ENCODE results near the gene RARA. TPM values are rescaled to one million over a fixed set of nuclear protein-coding genes. Genes with fewer than 3 reads are reported as not detected.

The RARA gene
- total and polyA plus RNA-seq, 2 of the 4 experiments (the other 2 are of a cell fraction) = 9.0 to 12.7 TPM

DNA sequence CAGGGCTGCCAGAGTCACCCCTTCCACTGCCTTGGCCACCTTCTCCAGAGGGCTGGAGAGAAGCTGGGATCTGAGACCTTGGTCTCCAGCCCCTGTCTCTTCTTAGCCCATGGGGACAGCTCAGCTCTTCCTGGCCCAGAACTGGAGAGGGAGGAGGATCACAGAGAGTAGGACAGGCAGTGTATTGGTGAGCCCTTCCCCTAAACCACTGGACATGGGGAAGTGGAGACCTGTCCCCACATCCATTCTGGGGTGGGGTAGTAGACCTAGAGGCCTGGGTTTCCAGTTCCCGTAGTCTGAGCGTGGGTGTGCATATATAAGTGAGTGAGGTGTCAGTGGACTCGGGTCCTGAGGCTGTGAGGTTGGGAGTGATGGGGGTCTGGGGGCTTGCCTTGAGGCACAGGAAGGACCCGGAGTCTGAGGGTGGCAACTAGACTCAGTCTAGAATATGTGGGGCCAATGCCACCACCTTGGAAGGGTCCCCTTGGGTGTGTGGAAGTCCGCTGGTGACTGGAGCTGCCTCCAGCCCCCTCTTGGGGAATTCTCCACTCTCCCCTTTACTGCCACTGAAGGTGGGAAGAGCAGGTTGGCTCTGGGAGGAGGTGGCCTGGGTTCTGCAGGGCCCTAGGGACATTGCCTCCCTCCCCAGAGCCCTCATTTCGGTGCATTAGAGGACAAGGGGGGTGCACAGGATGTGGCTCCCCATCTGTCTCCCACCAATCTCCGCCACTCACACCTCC is 35.6 kb downstream of the RARA start:
- Histone ChIP-seq H3K27me3 (ENCODE audit: control insufficient read depth, insufficient read depth, low read length) (no peaks in the 10 kb centered on the region), H2BK120ac (ENCODE audit: low read depth, low read length) (peak overlapping the region; percentile 89), H3K56ac (ENCODE audit: extremely low read depth, insufficient read depth, low read length) (peak overlapping the region; percentile 41; the same call in 1 of the 2 replicates), H3K9ac (ENCODE audit: low read depth, low read length) (peak overlapping the region; percentile 77), H2AK5ac (ENCODE audit: low read depth, low read length) (peak overlapping the region; percentile 91), H3K9me1 (ENCODE audit: insufficient read depth, low read length) (peaks cover 23% of the 10 kb centered on the region), H3K9me3 (ENCODE audit: control insufficient read depth, insufficient read depth, low read length) (no peaks in the 10 kb centered on the region), H3K4me2 (ENCODE audit: low read depth, low read length) (peak overlapping the region; percentile 83), H3K4ac (ENCODE audit: low read depth, low read length) (peak overlapping the region; percentile 96), H3K36me3 (ENCODE audit: control insufficient read depth, insufficient read depth, low read length) (peaks cover 15% of the 10 kb centered on the region), H2BK20ac (ENCODE audit: low read depth, low read length) (peak overlapping the region; percentile 84), H3K4me1 (ENCODE audit: control insufficient read depth, insufficient read depth, low read length) (peaks cover 55% of the 10 kb centered on the region), H3K27ac (ENCODE audit: insufficient read depth, low read length) (peak overlapping the region; percentile 87), H2BK5ac (ENCODE audit: low read depth, low read length, poor library complexity, severe bottlenecking) (peak overlapping the region; percentile 85), H3K79me1 (ENCODE audit: low read depth in 1 of 2, low read length in 2 of 2) (peaks cover 50 to 94% of the 10 kb centered on the region in 2 experiments), H4K5ac (ENCODE audit: low read depth, low read length) (peak overlapping the region; percentile 13; the same call in 1 of the 2 replicates), H3K4me3 (ENCODE audit: insufficient read depth, low read depth, low read length) (peak overlapping the region; percentile 82), H2AFZ (replicated peaks; ENCODE audit: low read length, poor library complexity) (peak overlapping the region; percentile 84), H3K14ac (replicated peaks; ENCODE audit: low read depth, low read length) (peak overlapping the region; percentile 96), H4K20me1 (ENCODE audit: insufficient read depth, low read length) (peaks cover 59% of the 10 kb centered on the region), H3K18ac (ENCODE audit: low read depth, low read length) (peak overlapping the region; percentile 9; the same call in 1 of the 2 replicates), H2AK9ac (replicated peaks; ENCODE audit: low read depth, low read length, poor library complexity) (peak overlapping the region; percentile 92), H2BK15ac (ENCODE audit: low read depth, low read length) (peak overlapping the region; percentile 72), H3K23ac (ENCODE audit: low read depth, low read length) (peak overlapping the region; percentile 95), H4K91ac (ENCODE audit: insufficient read depth, low read depth, low read length) (peak overlapping the region; percentile 86), H4K8ac (ENCODE audit: low read depth in 2 of 2, low read length in 2 of 2) (peak overlapping the region; percentile 13 to 48)
- ChIA-PET CTCF (interaction anchor here (1.8 kb wide), 1 partner anchor 28 kb away, joined by 6 read pairs; no protein-coding TSS in a partner anchor), POLR2A (ENCODE audit: unreplicated experiment) (no interaction called here)
- no peak for ATAC-seq (ENCODE audit: low read depth)
- WGBS, 2 experiments (ENCODE audit: extremely low coverage in 2 of 2, insufficient read length in 1 of 2) = 10% methylated on average over 2 of the region's 7 CpGs; no CpG with 5 or more reads in 1 of the 2 experiments
- DNase-seq = no peak
- 0 out of 2 replicates have a peak, but pooled peaks have one; percentile 2 for TF ChIP-seq POLR2A (IDR thresholded peaks at IDR 0.05; ENCODE audit: low read depth, low read length)
- TF ChIP-seq, protein P1, sequence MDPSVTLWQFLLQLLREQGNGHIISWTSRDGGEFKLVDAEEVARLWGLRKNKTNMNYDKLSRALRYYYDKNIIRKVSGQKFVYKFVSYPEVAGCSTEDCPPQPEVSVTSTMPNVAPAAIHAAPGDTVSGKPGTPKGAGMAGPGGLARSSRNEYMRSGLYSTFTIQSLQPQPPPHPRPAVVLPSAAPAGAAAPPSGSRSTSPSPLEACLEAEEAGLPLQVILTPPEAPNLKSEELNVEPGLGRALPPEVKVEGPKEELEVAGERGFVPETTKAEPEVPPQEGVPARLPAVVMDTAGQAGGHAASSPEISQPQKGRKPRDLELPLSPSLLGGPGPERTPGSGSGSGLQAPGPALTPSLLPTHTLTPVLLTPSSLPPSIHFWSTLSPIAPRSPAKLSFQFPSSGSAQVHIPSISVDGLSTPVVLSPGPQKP (IDR thresholded peaks at IDR 0.05; ENCODE audit: borderline replicate concordance, low read depth, low read length) = no peak
- TF ChIP-seq MAZ (IDR thresholded peaks at IDR 0.05; ENCODE audit: borderline replicate concordance, low read depth, low read length) = no peak
- intact Hi-C loops (cut with micrococcal nuclease) (loop anchor here (5.0 kb wide), 1 partner anchor 142 kb away; no protein-coding TSS in a partner anchor), dilution Hi-C loops (cut with HindIII; ENCODE audit: low sequenced_read_pairs, unreplicated experiment) (no loop called here), in situ Hi-C loops (cut with MboI; ENCODE audit: low sequenced_read_pairs) (no loop called here)
- BruUV-seq (replicated peaks) = no TSS peak

Data from IMR-90 (cell line).